NB4 (cell line): Measurements from ENCODE around the gene TMC7.

ENCODE experiments used
- POLR2A ChIP-seq: IDR thresholded peaks from 2 replicates; pipeline ENCODE4 v1.6.1; 2011; ENCODE audit warnings: mild to moderate bottlenecking; ENCODE audit not compliant: insufficient read length; ENCODE audit errors: extremely low read depth
- TF ChIP-seq, protein P1 (sequence below): IDR thresholded peaks from one replicate; pipeline ENCODE4 v1.5.1; 2012; ENCODE audit warnings: low read depth, low read length
- TF ChIP-seq, protein P2 (sequence below): IDR thresholded peaks from 2 replicates; pipeline ENCODE4 v1.6.1; 2011; ENCODE audit warnings: low read depth, low read length

DNA sequence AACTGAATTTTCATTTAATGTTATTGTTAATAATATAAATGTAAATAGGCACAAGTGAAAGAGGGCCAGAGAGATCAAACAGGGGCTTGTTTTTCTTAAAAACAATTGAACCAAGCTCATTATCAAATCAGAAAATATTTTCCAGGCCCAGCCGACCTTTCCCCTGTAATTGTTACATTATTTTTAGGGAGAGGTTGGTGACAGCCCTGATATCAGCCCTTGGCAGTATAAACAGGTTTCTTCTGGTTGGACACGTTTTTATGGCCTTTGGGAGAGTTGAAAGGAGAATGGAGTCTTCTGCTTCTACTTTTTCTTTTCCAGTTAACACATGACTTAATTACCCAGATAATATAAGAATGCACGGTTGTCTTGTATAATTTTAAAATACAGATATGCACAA lies 43.7 kb downstream of the TMC7 start:
- TF ChIP-seq, protein P1, sequence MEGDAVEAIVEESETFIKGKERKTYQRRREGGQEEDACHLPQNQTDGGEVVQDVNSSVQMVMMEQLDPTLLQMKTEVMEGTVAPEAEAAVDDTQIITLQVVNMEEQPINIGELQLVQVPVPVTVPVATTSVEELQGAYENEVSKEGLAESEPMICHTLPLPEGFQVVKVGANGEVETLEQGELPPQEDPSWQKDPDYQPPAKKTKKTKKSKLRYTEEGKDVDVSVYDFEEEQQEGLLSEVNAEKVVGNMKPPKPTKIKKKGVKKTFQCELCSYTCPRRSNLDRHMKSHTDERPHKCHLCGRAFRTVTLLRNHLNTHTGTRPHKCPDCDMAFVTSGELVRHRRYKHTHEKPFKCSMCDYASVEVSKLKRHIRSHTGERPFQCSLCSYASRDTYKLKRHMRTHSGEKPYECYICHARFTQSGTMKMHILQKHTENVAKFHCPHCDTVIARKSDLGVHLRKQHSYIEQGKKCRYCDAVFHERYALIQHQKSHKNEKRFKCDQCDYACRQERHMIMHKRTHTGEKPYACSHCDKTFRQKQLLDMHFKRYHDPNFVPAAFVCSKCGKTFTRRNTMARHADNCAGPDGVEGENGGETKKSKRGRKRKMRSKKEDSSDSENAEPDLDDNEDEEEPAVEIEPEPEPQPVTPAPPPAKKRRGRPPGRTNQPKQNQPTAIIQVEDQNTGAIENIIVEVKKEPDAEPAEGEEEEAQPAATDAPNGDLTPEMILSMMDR, result no peak
- no peak for TF ChIP-seq POLR2A
- TF ChIP-seq, protein P2, sequence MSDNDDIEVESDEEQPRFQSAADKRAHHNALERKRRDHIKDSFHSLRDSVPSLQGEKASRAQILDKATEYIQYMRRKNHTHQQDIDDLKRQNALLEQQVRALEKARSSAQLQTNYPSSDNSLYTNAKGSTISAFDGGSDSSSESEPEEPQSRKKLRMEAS, result no peak
